SU-DHL-6 (cell line): ENCODE data around the gene HSPA12B.

Source experiments
- CTCF ChIP-seq: fragments of 200-600 bp; sonication (generic); IDR thresholded peaks from one replicate; pipeline ENCODE4 v1.5.1; 2017; ENCODE audit warnings: antibody characterized with exemption, mild to moderate bottlenecking, low read length, moderate library complexity; ENCODE audit not compliant: insufficient read depth, poor library complexity, severe bottlenecking
- EZH2phosphoT487 ChIP-seq: fragments of 200-600 bp; sonication (generic), shearing (Covaris generic); conservative IDR thresholded peaks from 2 replicates; pipeline ENCODE4 v1.6.1; 2018; ENCODE audit warnings: mild to moderate bottlenecking, antibody characterized with exemption, low read length, moderate library complexity, mixed read lengths

GRCh38 chr20:3698591-3699001 lies 33.9 kb upstream of the HSPA12B start:
- no peak for TF ChIP-seq CTCF
- TF ChIP-seq EZH2phosphoT487 = no peak
